HepG2 (cell line): Measurements from ENCODE around the gene FAM229A. TPM values are rescaled to one million over a fixed set of nuclear protein-coding genes. Genes with fewer than 3 reads are reported as not detected.
A peak's percentile ranks its signal among the peaks of the same experiment; 100 is the strongest.

ENCODE experiments used
- ARNT2 ChIP-seq: sonication (generic); formaldehyde crosslinking; IDR thresholded peaks from 2 replicates; pipeline ENCODE4 v1.8.0; 2022; ENCODE audit warnings: mild to moderate bottlenecking, low read depth, missing genetic modification reagents, moderate library complexity
- DNMT3B ChIP-seq: conservative IDR thresholded peaks from 2 replicates; pipeline ENCODE4 v1.6.1; 2016; ENCODE audit warnings: missing biosample characterization, control low read depth
- HNRNPK ChIP-seq: fragments of 200-400 bp; formaldehyde crosslinking; IDR thresholded peaks from 2 replicates; pipeline ENCODE4 v1.6.1; 2018; ENCODE audit warnings: low read length, low read depth, moderate library complexity, mild to moderate bottlenecking; ENCODE audit not compliant: poor library complexity, severe bottlenecking
- ISX ChIP-seq: sonication (generic); formaldehyde crosslinking; conservative IDR thresholded peaks from 2 replicates; pipeline ENCODE4 v1.5.0; 2020; ENCODE audit warnings: missing genetic modification reagents
- MAFG ChIP-seq: sonication (generic); formaldehyde crosslinking; IDR thresholded peaks from 2 replicates; pipeline ENCODE4 v1.5.1; 2020; ENCODE audit warnings: mild to moderate bottlenecking, missing genetic modification reagents
- NCOA1 ChIP-seq: sonication (generic); formaldehyde crosslinking; IDR thresholded peaks from 2 replicates; pipeline ENCODE4 v1.9.0; 2021; ENCODE audit warnings: missing genetic modification reagents
- NFKB2 ChIP-seq: sonication (generic); formaldehyde crosslinking; IDR thresholded peaks from 2 replicates; pipeline ENCODE4 v1.4.0; 2020; ENCODE audit warnings: missing genetic modification reagents, borderline replicate concordance
- SIX1 ChIP-seq: sonication (generic); formaldehyde crosslinking; IDR thresholded peaks from 2 replicates; pipeline ENCODE4 v1.4.0; 2020; ENCODE audit warnings: missing genetic modification reagents, borderline replicate concordance
- SMARCE1 ChIP-seq: fragments of 450-650 bp; IDR thresholded peaks from 2 replicates; pipeline ENCODE4 v1.6.1; 2017; ENCODE audit warnings: borderline replicate concordance
- SNAI1 ChIP-seq: sonication (generic); formaldehyde crosslinking; IDR thresholded peaks from 2 replicates; pipeline ENCODE4 v1.5.0; 2020; ENCODE audit warnings: mild to moderate bottlenecking, missing genetic modification reagents, borderline replicate concordance
- TBX2 ChIP-seq: sonication (generic); formaldehyde crosslinking; IDR thresholded peaks from 2 replicates; pipeline ENCODE4 v1.5.0; 2020; ENCODE audit warnings: missing genetic modification reagents, mild to moderate bottlenecking, borderline replicate concordance
- TEAD3 ChIP-seq: optimal IDR thresholded peaks from 2 replicates; pipeline ENCODE3; 2016; ENCODE audit warnings: borderline replicate concordance
- ZKSCAN1 ChIP-seq: fragments of 150-350 bp; IDR thresholded peaks from 2 replicates; pipeline ENCODE4 v1.6.1; 2014; ENCODE audit warnings: low read length
- ZMYM4 ChIP-seq: sonication (generic); formaldehyde crosslinking; IDR thresholded peaks from 2 replicates; pipeline ENCODE4 v1.8.1; 2023; ENCODE audit warnings: mild to moderate bottlenecking, missing genetic modification reagents
- ZNF253 ChIP-seq: sonication (generic); formaldehyde crosslinking; IDR thresholded peaks from 2 replicates; pipeline ENCODE4 v1.8.0; 2022; ENCODE audit warnings: mild to moderate bottlenecking, missing genetic modification reagents, borderline replicate concordance
- ZNF510 ChIP-seq: sonication (generic); formaldehyde crosslinking; IDR thresholded peaks from 2 replicates; pipeline ENCODE4 v1.4.0; 2020; ENCODE audit warnings: low read depth, mild to moderate bottlenecking, missing genetic modification reagents
- ZNF530 ChIP-seq: sonication (generic); formaldehyde crosslinking; IDR thresholded peaks from 2 replicates; pipeline ENCODE4 v1.5.0; 2020; ENCODE audit warnings: low read depth, mild to moderate bottlenecking, missing genetic modification reagents
- ZNF776 ChIP-seq: sonication (generic); formaldehyde crosslinking; IDR thresholded peaks from 2 replicates; pipeline ENCODE4 v1.4.0; 2020; ENCODE audit warnings: mild to moderate bottlenecking, missing genetic modification reagents
- ZSCAN12 ChIP-seq: sonication (generic); formaldehyde crosslinking; IDR thresholded peaks from 2 replicates; pipeline ENCODE4 v1.9.0; 2021; ENCODE audit warnings: mild to moderate bottlenecking, missing genetic modification reagents
- polyA plus RNA-seq, 8 experiments: library from polyadenylated mRNA; depleted of rRNA in 3 of 8; stranded (reverse) in 7 of 8; unstranded in 1 of 8; fragments of >200 nt; fragmentation: Illumina TruSeq in 4 of 8; extraction: Trizol in 4 of 8; gene quantifications; 2 replicates each; pipeline versions ENCODE4 v1.2.1 to v1.2.3, GENCODE V29; 2011 to 2016; ENCODE audit warnings: low read depth in 4 of 8, missing spikeins in 1 of 8, mixed read lengths in 1 of 8; ENCODE audit not compliant: insufficient read depth in 1 of 8
- total RNA-seq, 5 experiments: library from RNA; depleted of rRNA; stranded (reverse); fragments of >200 nt; fragmentation: Illumina TruSeq; extraction: Trizol; gene quantifications; 2 replicates each; pipeline ENCODE4 v1.2.3, GENCODE V29; 2016; ENCODE audit warnings: low read depth in 1 of 5
- TF ChIP-seq, protein P1 (sequence below): sonication (generic); formaldehyde crosslinking; IDR thresholded peaks from 2 replicates; pipeline ENCODE4 v1.4.0; 2020; ENCODE audit warnings: missing genetic modification reagents
- TF ChIP-seq, protein P2 (sequence below): sonication (generic); formaldehyde crosslinking; IDR thresholded peaks from 2 replicates; pipeline ENCODE4 v1.5.0; 2020; ENCODE audit warnings: mild to moderate bottlenecking, missing genetic modification reagents
- TF ChIP-seq, protein P3 (sequence below), 2 experiments: fragments of 450-650 bp in 1 of 2; sonication (generic) in 1 of 2; formaldehyde crosslinking; IDR thresholded peaks; 2 replicates each; pipeline versions ENCODE4 v1.5.0 to v1.8.0; 2020 to 2022; ENCODE audit warnings: mild to moderate bottlenecking in 1 of 2, missing genetic modification reagents in 1 of 2
- TF ChIP-seq, protein P4 (sequence below): IDR thresholded peaks from 2 replicates; pipeline ENCODE4 v1.6.1; 2018; ENCODE audit warnings: missing genetic modification reagents
- TF ChIP-seq, protein P5 (sequence below): sonication (generic); formaldehyde crosslinking; IDR thresholded peaks from 2 replicates; pipeline ENCODE4 v1.4.0; 2020; ENCODE audit warnings: mild to moderate bottlenecking, missing genetic modification reagents

Gene FAM229A
- total and polyA plus RNA-seq, 2 of the 13 experiments (the other 11 are each of a cell fraction or from before 2014, with no cell fraction given) = 3.2 to 17.6 TPM

DNA sequence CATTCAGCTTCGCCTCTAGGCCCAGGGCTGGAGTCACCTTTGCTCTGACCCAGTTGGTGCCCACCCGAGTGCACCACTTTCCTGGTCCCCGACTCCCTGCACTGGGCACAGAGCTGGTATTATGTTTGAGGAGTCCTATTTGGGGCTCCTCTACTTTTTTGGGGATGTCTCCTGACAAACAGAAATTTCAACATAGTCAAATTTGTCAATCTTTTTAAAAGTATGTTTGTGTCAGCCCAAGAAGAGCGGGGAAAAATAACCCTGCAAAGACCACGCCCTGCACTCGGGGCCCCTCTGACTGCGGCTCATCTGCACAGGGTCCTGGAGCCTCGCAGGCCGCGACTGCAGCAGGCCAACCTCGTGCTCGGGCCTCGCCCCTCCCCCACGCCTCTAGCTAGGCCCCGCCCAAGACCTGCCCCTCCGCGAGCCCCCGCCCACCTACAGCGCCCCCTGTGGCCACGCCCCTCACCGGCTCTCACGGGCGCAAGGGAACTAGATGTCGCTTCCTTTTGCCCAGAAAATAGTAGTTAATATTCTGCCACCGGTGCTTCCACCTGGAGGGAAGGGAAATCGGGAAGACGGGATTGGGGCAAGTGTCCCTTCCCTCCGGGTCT, 11.4 kb downstream of the FAM229A start (continued):
- TF ChIP-seq, protein P1, sequence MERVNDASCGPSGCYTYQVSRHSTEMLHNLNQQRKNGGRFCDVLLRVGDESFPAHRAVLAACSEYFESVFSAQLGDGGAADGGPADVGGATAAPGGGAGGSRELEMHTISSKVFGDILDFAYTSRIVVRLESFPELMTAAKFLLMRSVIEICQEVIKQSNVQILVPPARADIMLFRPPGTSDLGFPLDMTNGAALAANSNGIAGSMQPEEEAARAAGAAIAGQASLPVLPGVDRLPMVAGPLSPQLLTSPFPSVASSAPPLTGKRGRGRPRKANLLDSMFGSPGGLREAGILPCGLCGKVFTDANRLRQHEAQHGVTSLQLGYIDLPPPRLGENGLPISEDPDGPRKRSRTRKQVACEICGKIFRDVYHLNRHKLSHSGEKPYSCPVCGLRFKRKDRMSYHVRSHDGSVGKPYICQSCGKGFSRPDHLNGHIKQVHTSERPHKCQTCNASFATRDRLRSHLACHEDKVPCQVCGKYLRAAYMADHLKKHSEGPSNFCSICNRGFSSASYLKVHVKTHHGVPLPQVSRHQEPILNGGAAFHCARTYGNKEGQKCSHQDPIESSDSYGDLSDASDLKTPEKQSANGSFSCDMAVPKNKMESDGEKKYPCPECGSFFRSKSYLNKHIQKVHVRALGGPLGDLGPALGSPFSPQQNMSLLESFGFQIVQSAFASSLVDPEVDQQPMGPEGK (CRISPR knock-in tag) = peak; percentile 41; the same call in 1 of the 2 replicates
- TF ChIP-seq NCOA1 (CRISPR knock-in tag) = no peak
- no peak for TF ChIP-seq DNMT3B (CRISPR knock-in tag)
- TF ChIP-seq SIX1 (CRISPR knock-in tag) = peak; percentile 43; the same call in 1 of the 2 replicates
- peak; percentile 96 for TF ChIP-seq ZNF510
- no peak for TF ChIP-seq SMARCE1
- peak; percentile 93 for TF ChIP-seq NFKB2
- no peak for TF ChIP-seq ZKSCAN1
- TF ChIP-seq TEAD3 (CRISPR knock-in tag) = peak; percentile 16
- TF ChIP-seq ARNT2 (CRISPR knock-in tag) = peak; percentile 85; the same call in 1 of the 2 replicates
- TF ChIP-seq, protein P2, sequence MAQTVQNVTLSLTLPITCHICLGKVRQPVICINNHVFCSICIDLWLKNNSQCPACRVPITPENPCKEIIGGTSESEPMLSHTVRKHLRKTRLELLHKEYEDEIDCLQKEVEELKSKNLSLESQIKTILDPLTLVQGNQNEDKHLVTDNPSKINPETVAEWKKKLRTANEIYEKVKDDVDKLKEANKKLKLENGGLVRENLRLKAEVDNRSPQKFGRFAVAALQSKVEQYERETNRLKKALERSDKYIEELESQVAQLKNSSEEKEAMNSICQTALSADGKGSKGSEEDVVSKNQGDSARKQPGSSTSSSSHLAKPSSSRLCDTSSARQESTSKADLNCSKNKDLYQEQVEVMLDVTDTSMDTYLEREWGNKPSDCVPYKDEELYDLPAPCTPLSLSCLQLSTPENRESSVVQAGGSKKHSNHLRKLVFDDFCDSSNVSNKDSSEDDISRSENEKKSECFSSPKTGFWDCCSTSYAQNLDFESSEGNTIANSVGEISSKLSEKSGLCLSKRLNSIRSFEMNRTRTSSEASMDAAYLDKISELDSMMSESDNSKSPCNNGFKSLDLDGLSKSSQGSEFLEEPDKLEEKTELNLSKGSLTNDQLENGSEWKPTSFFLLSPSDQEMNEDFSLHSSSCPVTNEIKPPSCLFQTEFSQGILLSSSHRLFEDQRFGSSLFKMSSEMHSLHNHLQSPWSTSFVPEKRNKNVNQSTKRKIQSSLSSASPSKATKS (CRISPR knock-in tag) = no peak
- no peak for TF ChIP-seq MAFG
- TF ChIP-seq SNAI1 (CRISPR knock-in tag) = no peak
- 0 out of 2 replicates have a peak, but pooled peaks have one; percentile 51 for TF ChIP-seq ZNF253
- no peak for TF ChIP-seq ISX (CRISPR knock-in tag)
- TF ChIP-seq ZMYM4 (CRISPR knock-in tag) = no peak
- TF ChIP-seq, protein P3, sequence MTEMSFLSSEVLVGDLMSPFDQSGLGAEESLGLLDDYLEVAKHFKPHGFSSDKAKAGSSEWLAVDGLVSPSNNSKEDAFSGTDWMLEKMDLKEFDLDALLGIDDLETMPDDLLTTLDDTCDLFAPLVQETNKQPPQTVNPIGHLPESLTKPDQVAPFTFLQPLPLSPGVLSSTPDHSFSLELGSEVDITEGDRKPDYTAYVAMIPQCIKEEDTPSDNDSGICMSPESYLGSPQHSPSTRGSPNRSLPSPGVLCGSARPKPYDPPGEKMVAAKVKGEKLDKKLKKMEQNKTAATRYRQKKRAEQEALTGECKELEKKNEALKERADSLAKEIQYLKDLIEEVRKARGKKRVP (CRISPR knock-in tag; IDR thresholded peaks at IDR 0.05) = peak in 1 of 2 experiments; percentile 41; a peak in 1 of 4 replicates
- TF ChIP-seq HNRNPK = no peak
- no peak for TF ChIP-seq ZNF776
- TF ChIP-seq TBX2 (CRISPR knock-in tag) = no peak
- TF ChIP-seq, protein P4, sequence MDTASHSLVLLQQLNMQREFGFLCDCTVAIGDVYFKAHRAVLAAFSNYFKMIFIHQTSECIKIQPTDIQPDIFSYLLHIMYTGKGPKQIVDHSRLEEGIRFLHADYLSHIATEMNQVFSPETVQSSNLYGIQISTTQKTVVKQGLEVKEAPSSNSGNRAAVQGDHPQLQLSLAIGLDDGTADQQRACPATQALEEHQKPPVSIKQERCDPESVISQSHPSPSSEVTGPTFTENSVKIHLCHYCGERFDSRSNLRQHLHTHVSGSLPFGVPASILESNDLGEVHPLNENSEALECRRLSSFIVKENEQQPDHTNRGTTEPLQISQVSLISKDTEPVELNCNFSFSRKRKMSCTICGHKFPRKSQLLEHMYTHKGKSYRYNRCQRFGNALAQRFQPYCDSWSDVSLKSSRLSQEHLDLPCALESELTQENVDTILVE (CRISPR knock-in tag) = no peak
- TF ChIP-seq ZSCAN12 (CRISPR knock-in tag) = 0 out of 2 replicates have a peak, but pooled peaks have one; percentile 49
- no peak for TF ChIP-seq ZNF530
- TF ChIP-seq, protein P5, sequence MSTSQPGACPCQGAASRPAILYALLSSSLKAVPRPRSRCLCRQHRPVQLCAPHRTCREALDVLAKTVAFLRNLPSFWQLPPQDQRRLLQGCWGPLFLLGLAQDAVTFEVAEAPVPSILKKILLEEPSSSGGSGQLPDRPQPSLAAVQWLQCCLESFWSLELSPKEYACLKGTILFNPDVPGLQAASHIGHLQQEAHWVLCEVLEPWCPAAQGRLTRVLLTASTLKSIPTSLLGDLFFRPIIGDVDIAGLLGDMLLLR (CRISPR knock-in tag) = peak; percentile 26; the same call in 1 of the 2 replicates
